WTC11 (cell line): Measurements from ENCODE around the gene ADCY1. TPM values are rescaled to one million over a fixed set of nuclear protein-coding genes. Genes with fewer than 3 reads are reported as not detected.

Experiments
- ATAC-seq: fragments of 200-7000 bp; cut with Tn5 transposase; 2 replicates; pipeline ENCODE4 v1.10.0; 2021; ENCODE audit warnings: mild to moderate bottlenecking, moderate library complexity
- CTCF ChIA-PET: fragments of 300-600 bp; sonication (Branson Sonifier 250); formaldehyde crosslinking; loops from one replicate; lab custom pipeline; 2021; ENCODE audit warnings: antibody characterized with exemption; lab: Charles Lee
- POLR2A ChIA-PET: fragments of 350-600 bp; sonication (Branson Sonifier 250); formaldehyde crosslinking; loops from one replicate; lab custom pipeline; 2021; ENCODE audit warnings: antibody characterized with exemption; lab: Charles Lee
- DNase-seq: peaks from one replicate; pipeline ENCODE4 v3.0.0; 2021; ENCODE audit warnings: low spot score
- H3K27ac Mint-ChIP-seq: 2 replicates; pipeline ENCODE4 v1.8.0; 2021; ENCODE audit warnings: mixed read lengths
- H3K27me3 Mint-ChIP-seq: 2 replicates; pipeline ENCODE4 v1.8.0; 2021; ENCODE audit warnings: low read depth, mild to moderate bottlenecking, moderate library complexity, mixed read lengths
- H3K36me3 Mint-ChIP-seq: 2 replicates; pipeline ENCODE4 v1.8.0; 2021; ENCODE audit warnings: mixed read lengths
- H3K4me1 Mint-ChIP-seq: 2 replicates; pipeline ENCODE4 v1.8.0; 2022; ENCODE audit warnings: mixed read lengths
- H3K4me3 Mint-ChIP-seq: 2 replicates; pipeline ENCODE4 v1.8.0; 2021; ENCODE audit warnings: mild to moderate bottlenecking, moderate library complexity, mixed read lengths
- H3K9me3 Mint-ChIP-seq: 2 replicates; pipeline ENCODE4 v1.8.0; 2021; ENCODE audit warnings: mixed read lengths
- AFF4 ChIP-seq: sonication (generic); formaldehyde crosslinking; IDR thresholded peaks from 2 replicates; pipeline ENCODE4 v1.8.1; 2023; ENCODE audit warnings: mild to moderate bottlenecking, missing genetic modification reagents, borderline replicate concordance
- ATF6 ChIP-seq: sonication (generic); formaldehyde crosslinking; IDR thresholded peaks from 2 replicates; pipeline ENCODE4 v1.8.1; 2023; ENCODE audit warnings: mild to moderate bottlenecking, missing genetic modification reagents
- CDX4 ChIP-seq: fragments of 250-450 bp; sonication (Bioruptor Pico); IDR thresholded peaks from 2 replicates; pipeline ENCODE4 v1.9.0; 2021; ENCODE audit warnings: moderate library complexity, mild to moderate bottlenecking, inconsistent platforms, borderline replicate concordance
- E2F4 ChIP-seq: sonication (generic); formaldehyde crosslinking; IDR thresholded peaks from 2 replicates; pipeline ENCODE4 v1.8.1; 2022; ENCODE audit warnings: low read depth, mild to moderate bottlenecking, moderate library complexity, missing genetic modification reagents, borderline replicate concordance
- ELF4 ChIP-seq: sonication (generic); formaldehyde crosslinking; IDR thresholded peaks from 2 replicates; pipeline ENCODE4 v1.8.1; 2022; ENCODE audit warnings: low read depth, mild to moderate bottlenecking, moderate library complexity, missing genetic modification reagents
- ERG ChIP-seq: fragments of 250-450 bp; sonication (Bioruptor Pico); IDR thresholded peaks from 2 replicates; pipeline ENCODE4 v1.8.0; 2021; ENCODE audit warnings: mild to moderate bottlenecking
- FOXK1 ChIP-seq: sonication (generic); formaldehyde crosslinking; IDR thresholded peaks from 2 replicates; pipeline ENCODE4 v1.8.0; 2022; ENCODE audit warnings: mild to moderate bottlenecking, moderate library complexity, missing genetic modification reagents
- MLX ChIP-seq: sonication (generic); formaldehyde crosslinking; IDR thresholded peaks from 2 replicates; pipeline ENCODE4 v1.8.1; 2023; ENCODE audit warnings: mild to moderate bottlenecking, missing genetic modification reagents, moderate library complexity
- NR3C1 ChIP-seq: sonication (generic); formaldehyde crosslinking; conservative IDR thresholded peaks from 2 replicates; pipeline ENCODE4 v1.8.1; 2023; ENCODE audit warnings: low read depth, mild to moderate bottlenecking, missing genetic modification reagents
- PRDM15 ChIP-seq: sonication (generic); formaldehyde crosslinking; IDR thresholded peaks from 2 replicates; pipeline ENCODE4 v1.8.0; 2022; ENCODE audit warnings: missing genetic modification reagents
- ZNF138 ChIP-seq: sonication (generic); formaldehyde crosslinking; conservative IDR thresholded peaks from 2 replicates; pipeline ENCODE4 v1.8.1; 2022; ENCODE audit warnings: mild to moderate bottlenecking, moderate library complexity, missing genetic modification reagents
- ZNF317 ChIP-seq: sonication (generic); formaldehyde crosslinking; IDR thresholded peaks from 2 replicates; pipeline ENCODE4 v1.8.1; 2023; ENCODE audit warnings: low read depth, mild to moderate bottlenecking, moderate library complexity, missing genetic modification reagents, borderline replicate concordance
- ZNF532 ChIP-seq: fragments of 250-450 bp; sonication (Bioruptor Pico); IDR thresholded peaks from 2 replicates; pipeline ENCODE4 v1.9.0; 2021; ENCODE audit warnings: mild to moderate bottlenecking, borderline replicate concordance
- ZNF671 ChIP-seq: fragments of 250-450 bp; sonication (Bioruptor Pico); IDR thresholded peaks from 2 replicates; pipeline ENCODE4 v1.8.0; 2021; ENCODE audit warnings: mild to moderate bottlenecking
- total RNA-seq: library from RNA; stranded (reverse); gene quantifications from 3 replicates; pipeline ENCODE4 v1.2.3, GENCODE V29; 2021

ADCY1 gene
- total RNA-seq, 1 experiment from 2014 or later: 29.0 TPM

- H3K27ac Mint-ChIP-seq: no peak overlapping the region
- H3K36me3 Mint-ChIP-seq: peaks cover 4% of the 10 kb centered on the region; the same call in 1 of the 2 replicates
- no peaks in the 10 kb centered on the region for H3K4me1 Mint-ChIP-seq
- H3K4me3 Mint-ChIP-seq: no peak overlapping the region
- DNase-seq (no peak), ATAC-seq (no peak)
- H3K9me3 Mint-ChIP-seq: no peaks in the 10 kb centered on the region
- CTCF ChIA-PET: interaction anchor here (1.6 kb wide), 1 partner anchor 52 kb away, joined by 6 read pairs; no protein-coding TSS in a partner anchor
- no peaks in the 10 kb centered on the region for H3K27me3 Mint-ChIP-seq
- POLR2A ChIA-PET: no interaction called here
- no peak for TF ChIP-seq ZNF317 (CRISPR knock-in tag)
- no peak for TF ChIP-seq FOXK1 (CRISPR knock-in tag)
- no peak for TF ChIP-seq ZNF532 (CRISPR knock-in tag)
- TF ChIP-seq NR3C1 (CRISPR knock-in tag): no peak
- TF ChIP-seq AFF4 (CRISPR knock-in tag): no peak
- no peak for TF ChIP-seq ZNF671 (CRISPR knock-in tag)
- TF ChIP-seq ERG (CRISPR knock-in tag): no peak
- no peak for TF ChIP-seq CDX4
- TF ChIP-seq MLX (CRISPR knock-in tag): no peak
- no peak for TF ChIP-seq ATF6 (CRISPR knock-in tag)
- TF ChIP-seq ELF4 (CRISPR knock-in tag): no peak
- no peak for TF ChIP-seq ZNF138
- no peak for TF ChIP-seq PRDM15 (CRISPR knock-in tag)
- TF ChIP-seq E2F4: no peak
Observed at GRCh38 chr7:45715471-45716352, 141.5 kb downstream of the ADCY1 start.
